GM12891 (cell line): ENCODE measurements around the gene TRIM4.

Experiments used
- POLR2A ChIP-seq: IDR thresholded peaks from 2 replicates; pipeline ENCODE4 v1.6.1; 2011; ENCODE audit warnings: low read depth, low read length, control low read depth
- POLR2AphosphoS5 ChIP-seq: IDR thresholded peaks from 2 replicates; pipeline ENCODE4 v1.6.1; 2011; ENCODE audit warnings: low read depth, low read length, control low read depth
- SPI1 ChIP-seq: IDR thresholded peaks from 2 replicates; pipeline ENCODE4 v1.6.1; 2011; ENCODE audit warnings: low read depth, low read length, control low read depth

GRCh38 chr7:99938296-99938695 lies 19.0 kb upstream of the TRIM4 start:
- no peak for TF ChIP-seq POLR2AphosphoS5
- TF ChIP-seq SPI1: no peak
- TF ChIP-seq POLR2A: no peak
